Astrocyte of the cerebellum (primary cell): Measurements from ENCODE around the gene CACNG4.

Experiments
- DNase-seq: peaks from one replicate; pipeline ENCODE4 v3.0.0-alpha.2; 2011; ENCODE audit warnings: low read depth
- H3K4me3 ChIP-seq: 2 replicates; pipeline ENCODE4 v1.5.1; 2011; ENCODE audit warnings: mild to moderate bottlenecking, low read depth, low read length, moderate library complexity
- in situ Hi-C: cut with HindIII; loops from 2 replicates; pipeline ENCODE4 v1.10.0; 2017; ENCODE audit warnings: low sequenced_read_pairs
- TF ChIP-seq, protein P1 (sequence below): IDR thresholded peaks from 2 replicates; pipeline ENCODE4 v1.5.1; 2012; ENCODE audit warnings: low read length, low read depth, moderate library complexity, mild to moderate bottlenecking; ENCODE audit errors: missing control alignments

Gene CACNG4

DNA sequence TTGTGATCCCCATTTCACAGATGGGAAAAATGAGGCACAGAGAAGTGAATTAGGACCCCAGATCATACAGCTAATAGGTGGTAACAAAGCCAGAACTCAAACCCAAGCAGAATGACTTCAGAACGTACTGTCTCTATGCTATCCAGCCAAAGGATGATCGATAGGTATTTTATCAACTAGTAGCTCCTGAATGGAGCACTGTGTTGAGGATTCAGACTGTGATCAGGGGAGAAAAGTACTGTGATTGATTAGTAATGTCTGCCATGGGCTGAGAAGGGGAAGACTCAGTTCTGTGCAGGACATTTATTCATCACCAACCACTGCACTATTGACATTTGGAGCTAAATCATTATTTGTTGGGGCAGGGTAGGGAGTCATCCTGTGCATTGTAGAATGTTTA is 38.7 kb downstream of the CACNG4 start:
- H3K4me3 ChIP-seq, result no peak overlapping the region
- in situ Hi-C loops, result loop anchor here (5.0 kb wide), 1 partner anchor 41 kb away; the partner anchor contains the start of gene CACNG4
- TF ChIP-seq, protein P1, sequence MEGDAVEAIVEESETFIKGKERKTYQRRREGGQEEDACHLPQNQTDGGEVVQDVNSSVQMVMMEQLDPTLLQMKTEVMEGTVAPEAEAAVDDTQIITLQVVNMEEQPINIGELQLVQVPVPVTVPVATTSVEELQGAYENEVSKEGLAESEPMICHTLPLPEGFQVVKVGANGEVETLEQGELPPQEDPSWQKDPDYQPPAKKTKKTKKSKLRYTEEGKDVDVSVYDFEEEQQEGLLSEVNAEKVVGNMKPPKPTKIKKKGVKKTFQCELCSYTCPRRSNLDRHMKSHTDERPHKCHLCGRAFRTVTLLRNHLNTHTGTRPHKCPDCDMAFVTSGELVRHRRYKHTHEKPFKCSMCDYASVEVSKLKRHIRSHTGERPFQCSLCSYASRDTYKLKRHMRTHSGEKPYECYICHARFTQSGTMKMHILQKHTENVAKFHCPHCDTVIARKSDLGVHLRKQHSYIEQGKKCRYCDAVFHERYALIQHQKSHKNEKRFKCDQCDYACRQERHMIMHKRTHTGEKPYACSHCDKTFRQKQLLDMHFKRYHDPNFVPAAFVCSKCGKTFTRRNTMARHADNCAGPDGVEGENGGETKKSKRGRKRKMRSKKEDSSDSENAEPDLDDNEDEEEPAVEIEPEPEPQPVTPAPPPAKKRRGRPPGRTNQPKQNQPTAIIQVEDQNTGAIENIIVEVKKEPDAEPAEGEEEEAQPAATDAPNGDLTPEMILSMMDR, result no peak
- DNase-seq, result no peak

DNA sequence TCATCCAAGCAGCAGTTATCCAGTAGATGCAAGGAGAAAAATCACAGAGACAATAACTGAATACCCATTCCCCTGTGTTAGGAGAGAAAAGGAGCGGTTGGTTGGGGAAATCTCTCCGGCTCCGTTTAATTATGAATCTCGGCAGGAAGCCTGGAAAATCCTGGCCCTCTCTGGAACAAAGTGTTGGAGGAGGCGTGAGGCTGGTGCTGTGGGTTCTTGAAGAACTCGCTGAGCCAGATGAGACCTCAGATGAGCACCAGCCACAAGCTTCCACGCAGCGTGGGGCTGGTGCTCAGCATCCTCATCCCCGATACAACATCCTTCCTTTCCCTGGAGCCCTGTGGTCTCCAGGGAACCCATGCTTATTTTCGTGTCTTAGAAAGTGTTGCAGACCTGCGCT is 39.7 kb downstream of the CACNG4 start:
- TF ChIP-seq, protein P1, result no peak
- in situ Hi-C loops, result loop anchor here (5.0 kb wide), 1 partner anchor 42 kb away; the partner anchor contains the start of gene CACNG4
- H3K4me3 ChIP-seq, result no peak overlapping the region
- DNase-seq, result no peak

DNA sequence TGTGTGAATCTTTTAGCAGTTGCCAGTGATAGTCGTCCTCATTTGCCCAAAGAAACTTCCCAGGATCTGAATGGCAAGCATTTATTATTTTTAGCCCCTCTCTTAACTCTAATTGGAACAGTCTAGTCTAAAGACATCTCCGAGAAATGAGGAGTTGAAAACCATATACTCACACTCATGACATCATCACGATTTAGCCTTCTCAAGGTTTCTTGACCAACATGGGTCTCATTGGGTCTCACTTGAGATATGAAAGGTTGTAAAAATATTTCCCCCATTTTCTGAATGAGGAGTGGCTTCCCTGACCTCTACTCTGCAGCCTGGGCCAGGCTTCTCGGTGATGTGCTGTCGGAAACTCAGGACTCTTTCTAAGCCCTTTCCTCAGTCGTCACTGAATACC is 42.8 kb downstream of the CACNG4 start:
- in situ Hi-C loops, result no loop called here
- no peak overlapping the region for H3K4me3 ChIP-seq
- TF ChIP-seq, protein P1, result no peak
- DNase-seq, result no peak

DNA sequence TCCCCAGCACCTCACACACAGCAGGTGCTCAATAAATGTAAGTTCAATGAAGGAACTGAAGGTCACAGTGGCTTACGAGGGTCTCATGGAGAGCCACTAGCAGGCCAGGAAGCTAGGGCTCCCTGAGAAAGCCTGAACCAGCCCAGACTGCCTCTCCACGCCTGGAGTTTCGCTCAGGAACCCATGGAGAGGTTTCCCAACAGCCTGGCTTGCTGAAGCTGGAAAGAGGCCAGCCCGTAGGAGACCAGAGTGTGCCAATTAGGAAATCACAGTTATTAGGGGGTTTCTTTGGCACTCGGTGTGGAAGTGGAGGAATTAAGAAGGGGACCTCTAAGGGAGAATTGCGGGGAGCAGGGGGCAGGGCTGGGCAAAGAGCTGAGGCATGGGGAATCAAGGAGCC is 43.6 kb downstream of the CACNG4 start:
- H3K4me3 ChIP-seq, result no peak overlapping the region
- no peak for DNase-seq
- TF ChIP-seq, protein P1, result no peak
- in situ Hi-C loops, result no loop called here

DNA sequence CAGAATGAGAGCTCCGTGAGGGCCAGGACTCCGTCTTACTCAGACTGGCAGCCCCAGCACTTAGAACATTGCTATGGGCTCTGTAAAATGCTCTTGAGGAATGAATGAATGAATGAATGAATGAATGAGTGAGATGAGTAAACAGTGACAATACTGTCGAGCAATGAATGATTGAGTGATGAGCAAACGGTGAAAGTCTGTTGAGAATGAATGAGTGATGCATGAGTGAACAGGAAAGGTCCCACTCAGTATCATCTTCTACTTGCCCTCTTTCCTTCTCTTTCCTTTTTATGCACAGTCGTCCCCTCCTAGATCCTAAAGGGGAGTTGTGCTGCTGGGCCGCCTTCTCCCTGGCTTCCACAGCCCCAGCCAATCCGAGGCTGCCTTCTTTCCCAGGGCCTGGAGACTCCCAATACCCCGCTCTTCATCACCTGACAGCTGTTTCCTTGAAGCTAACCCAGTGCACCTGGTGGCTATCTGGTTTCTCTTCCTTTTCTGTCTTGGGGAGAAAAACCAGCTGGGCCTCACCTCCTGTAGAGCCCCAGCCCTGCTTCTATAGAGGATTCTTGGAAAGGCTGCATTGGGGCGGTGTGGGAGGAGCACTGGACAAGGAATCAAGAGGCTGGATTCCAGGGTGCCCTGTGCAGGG is 47.1 kb downstream of the CACNG4 start:
- in situ Hi-C loops, result no loop called here

DNA sequence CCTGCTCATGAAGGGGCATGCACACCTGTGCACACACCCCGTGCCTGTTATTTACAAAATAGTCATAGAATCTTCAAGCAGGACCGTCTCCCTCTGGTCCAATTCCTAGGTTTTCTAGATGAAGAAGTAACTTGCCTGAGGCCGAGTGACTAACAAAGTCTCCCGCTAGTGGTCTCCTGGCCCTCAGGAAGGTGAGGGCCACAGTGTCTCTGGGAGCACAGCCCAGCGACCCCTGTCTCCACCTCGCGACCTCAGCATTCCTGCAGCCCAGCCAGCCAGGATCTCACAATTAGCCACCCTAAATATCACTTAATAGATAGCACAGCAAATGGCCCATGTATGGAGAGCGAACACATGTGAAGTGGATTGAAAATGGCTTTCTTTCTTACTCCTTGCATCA is 49.4 kb downstream of the CACNG4 start:
- TF ChIP-seq, protein P1, result no peak
- no peak overlapping the region for H3K4me3 ChIP-seq
- in situ Hi-C loops, result no loop called here
- no peak for DNase-seq

More for the DNA sequence above, 47.1 kb downstream of the CACNG4 start:
- H3K4me3 ChIP-seq, result no peak overlapping the region
- no peak for DNase-seq
- TF ChIP-seq, protein P1, result no peak

DNA sequence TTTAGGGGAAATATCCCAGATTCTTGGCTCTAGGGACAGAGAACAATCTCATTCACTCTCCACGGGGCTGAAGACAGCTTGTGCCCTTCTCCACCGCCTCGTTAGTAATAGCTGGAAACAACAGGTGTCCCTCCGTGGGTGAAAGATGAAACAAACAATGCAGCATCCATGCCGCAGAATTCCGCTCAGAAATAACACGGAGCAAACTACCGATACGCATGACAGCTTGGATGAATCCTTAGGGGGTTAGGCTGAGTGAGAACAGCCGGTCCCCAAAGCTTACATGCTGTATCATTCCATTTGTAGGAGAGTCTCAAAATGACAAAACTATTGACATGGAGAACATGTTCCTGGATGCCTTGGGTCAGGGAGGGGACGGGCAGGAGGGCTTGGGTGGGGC is 50.5 kb downstream of the CACNG4 start:
- TF ChIP-seq, protein P1, result no peak
- DNase-seq, result no peak
- no peak overlapping the region for H3K4me3 ChIP-seq
- in situ Hi-C loops, result no loop called here
